NT2/D1 (cell line): ENCODE measurements around the gene NELFE.

Experiments used
- SUZ12 ChIP-seq: IDR thresholded peaks from 2 replicates; pipeline ENCODE4 v1.6.1; 2011; ENCODE audit not compliant: insufficient read length, insufficient read depth; ENCODE audit errors: extremely low read depth
- YY1 ChIP-seq: IDR thresholded peaks from 2 replicates; pipeline ENCODE4 v1.6.1; 2011; ENCODE audit not compliant: insufficient read length, insufficient read depth
- ZNF274 ChIP-seq: IDR thresholded peaks from 2 replicates; pipeline ENCODE4 v1.6.1; 2011; ENCODE audit warnings: mild to moderate bottlenecking, low read depth, low read length

GRCh38 chr6:31954511-31954910, 4.3 kb downstream of the NELFE start:
- TF ChIP-seq SUZ12 (no peak), YY1 (no peak), ZNF274 (no peak)
